GM12872 (cell line): ENCODE results near the gene TUBE1.

ENCODE experiments used
- CTCF ChIP-seq: IDR thresholded peaks from 3 replicates; pipeline ENCODE4 v1.5.1; 2011; ENCODE audit warnings: low read depth, mild to moderate bottlenecking, low read length, moderate library complexity; ENCODE audit not compliant: insufficient read depth

Gene TUBE1

GRCh38 chr6:112087136-112087911 is at the start of gene TUBE1, which contains the start of gene FAM229B:
Gene TUBE1, minus strand, starts transcription at chr6:112087482. Its CDS starts 48 bp downstream, at chr6:112087434.
Gene FAM229B, plus strand, starts transcription at chr6:112087591. Its CDS starts 11,693 bp downstream, at chr6:112099284.
- no peak; the same call in 2 of the 3 replicates for TF ChIP-seq CTCF

GRCh38 chr6:112130878-112131277 is 43.6 kb upstream of the TUBE1 start:
- no peak for TF ChIP-seq CTCF

GRCh38 chr6:112128208-112128607 is 40.9 kb upstream of the TUBE1 start:
- TF ChIP-seq CTCF = no peak

GRCh38 chr6:112123982-112124381 is 36.7 kb upstream of the TUBE1 start:
- no peak for TF ChIP-seq CTCF

GRCh38 chr6:112122756-112123155 is 35.5 kb upstream of the TUBE1 start:
- no peak for TF ChIP-seq CTCF

- TF ChIP-seq CTCF = no peak
Measured at GRCh38 chr6:112118034-112118433, 30.8 kb upstream of the TUBE1 start.

GRCh38 chr6:112117554-112117953 is 30.3 kb upstream of the TUBE1 start:
- TF ChIP-seq CTCF = no peak
